Measurements from ENCODE around the gene PKP3.

DNA sequence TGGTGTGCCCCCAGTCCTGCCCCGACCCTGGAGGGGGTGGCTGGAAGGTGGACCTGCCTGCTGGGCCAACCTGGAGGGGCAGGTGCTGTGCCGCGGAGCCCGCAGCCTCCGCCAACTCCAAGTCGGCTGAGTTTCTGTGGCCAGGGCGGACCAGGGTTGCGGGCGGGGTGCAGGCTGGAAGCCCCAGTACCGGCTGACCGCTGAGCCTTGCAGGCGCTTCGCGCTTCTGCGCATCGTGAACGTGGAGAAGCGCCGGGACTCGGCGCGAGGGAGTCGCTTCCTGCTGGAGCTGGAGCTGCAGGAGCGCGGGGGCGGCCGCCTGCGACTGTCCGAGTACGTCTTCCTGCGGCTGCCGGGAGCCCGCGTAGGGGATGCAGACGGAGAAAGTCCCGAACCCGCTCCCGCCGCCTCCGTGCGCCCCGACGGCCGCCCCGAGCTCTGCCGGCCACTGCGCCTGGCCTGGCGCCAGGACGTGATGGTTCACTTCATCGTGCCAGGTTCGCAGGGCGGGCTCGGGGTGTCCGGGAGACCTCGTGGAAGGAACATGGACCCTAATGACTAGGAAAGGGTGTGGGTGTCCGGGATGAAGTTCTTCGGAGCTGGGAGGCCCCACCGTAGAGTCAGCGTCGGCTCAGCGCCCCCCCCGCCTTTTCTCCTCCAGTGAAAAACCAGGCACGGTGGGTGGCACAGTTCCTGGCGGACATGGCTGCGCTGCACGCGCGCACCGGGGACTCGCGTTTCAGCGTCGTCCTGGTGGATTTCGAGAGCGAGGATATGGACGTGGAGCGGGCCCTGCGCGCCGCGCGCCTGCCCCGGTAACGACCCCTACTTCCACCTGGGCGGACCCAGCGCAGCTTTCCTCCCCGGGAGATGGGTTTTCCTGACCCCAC, 14.6 kb upstream of the PKP3 start:
- TF ChIP-seq, protein P1, sequence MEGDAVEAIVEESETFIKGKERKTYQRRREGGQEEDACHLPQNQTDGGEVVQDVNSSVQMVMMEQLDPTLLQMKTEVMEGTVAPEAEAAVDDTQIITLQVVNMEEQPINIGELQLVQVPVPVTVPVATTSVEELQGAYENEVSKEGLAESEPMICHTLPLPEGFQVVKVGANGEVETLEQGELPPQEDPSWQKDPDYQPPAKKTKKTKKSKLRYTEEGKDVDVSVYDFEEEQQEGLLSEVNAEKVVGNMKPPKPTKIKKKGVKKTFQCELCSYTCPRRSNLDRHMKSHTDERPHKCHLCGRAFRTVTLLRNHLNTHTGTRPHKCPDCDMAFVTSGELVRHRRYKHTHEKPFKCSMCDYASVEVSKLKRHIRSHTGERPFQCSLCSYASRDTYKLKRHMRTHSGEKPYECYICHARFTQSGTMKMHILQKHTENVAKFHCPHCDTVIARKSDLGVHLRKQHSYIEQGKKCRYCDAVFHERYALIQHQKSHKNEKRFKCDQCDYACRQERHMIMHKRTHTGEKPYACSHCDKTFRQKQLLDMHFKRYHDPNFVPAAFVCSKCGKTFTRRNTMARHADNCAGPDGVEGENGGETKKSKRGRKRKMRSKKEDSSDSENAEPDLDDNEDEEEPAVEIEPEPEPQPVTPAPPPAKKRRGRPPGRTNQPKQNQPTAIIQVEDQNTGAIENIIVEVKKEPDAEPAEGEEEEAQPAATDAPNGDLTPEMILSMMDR (IDR thresholded peaks at IDR 0.05), result no peak
- TF ChIP-seq EP300 (IDR thresholded peaks at IDR 0.05), result no peak

Data from stomach (tissue), 4 donors.